OCI-M1 (cell line): ENCODE measurements around the gene R3HDM4.

Experiments used
- DNase-seq: peaks from one replicate; lab custom pipeline; 2025; lab: John Stamatoyannopoulos, UW

Gene R3HDM4

DNA sequence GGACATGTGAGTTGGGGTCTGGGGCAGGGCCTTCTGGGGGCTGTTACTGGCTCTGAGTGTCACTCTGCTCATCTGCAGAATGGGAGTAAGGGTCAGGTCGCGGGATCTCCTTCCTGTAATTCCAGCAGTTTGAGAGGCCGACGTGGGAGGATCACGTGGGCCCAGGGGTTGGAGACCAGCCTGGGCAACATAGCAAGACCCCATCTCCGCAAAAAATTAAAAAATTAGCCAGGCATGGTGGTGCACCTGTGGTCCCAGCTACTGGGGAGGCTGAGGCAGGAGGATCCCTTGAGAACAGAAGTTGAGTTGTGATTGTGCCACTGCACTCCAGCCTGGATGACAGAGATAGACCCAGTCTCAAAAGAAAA, 16.9 kb upstream of the R3HDM4 start:
- no peak for DNase-seq

DNA sequence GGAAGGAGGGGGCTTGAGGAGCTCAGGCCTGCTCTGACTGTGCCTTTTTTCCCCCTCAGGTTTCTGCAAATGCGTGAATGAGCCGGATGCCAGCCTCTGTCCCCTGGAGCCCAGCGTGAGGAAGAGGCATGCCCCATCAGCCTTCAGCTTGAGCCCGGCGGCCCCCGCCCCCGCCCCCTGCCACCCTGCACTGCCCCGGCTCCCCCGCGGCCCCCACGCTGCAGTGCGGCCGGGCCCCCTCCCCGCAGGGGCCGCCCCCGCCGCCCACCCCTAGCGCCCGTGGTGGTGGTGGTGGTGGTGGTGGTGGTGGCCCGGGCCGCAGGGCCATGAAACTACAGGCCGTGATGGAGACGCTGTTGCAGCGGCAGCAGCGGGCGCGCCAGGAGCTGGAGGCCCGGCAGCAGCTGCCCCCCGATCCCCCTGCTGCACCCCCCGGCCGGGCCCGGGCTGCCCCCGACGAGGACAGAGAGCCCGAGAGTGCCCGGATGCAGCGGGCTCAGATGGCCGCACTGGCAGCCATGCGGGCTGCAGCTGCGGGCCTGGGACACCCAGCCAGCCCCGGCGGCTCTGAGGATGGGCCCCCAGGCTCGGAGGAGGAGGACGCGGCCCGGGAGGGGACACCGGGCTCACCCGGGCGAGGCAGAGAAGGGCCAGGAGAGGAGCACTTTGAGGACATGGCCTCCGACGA, 16.3 kb upstream of the R3HDM4 start:
- DNase-seq: no peak

DNA sequence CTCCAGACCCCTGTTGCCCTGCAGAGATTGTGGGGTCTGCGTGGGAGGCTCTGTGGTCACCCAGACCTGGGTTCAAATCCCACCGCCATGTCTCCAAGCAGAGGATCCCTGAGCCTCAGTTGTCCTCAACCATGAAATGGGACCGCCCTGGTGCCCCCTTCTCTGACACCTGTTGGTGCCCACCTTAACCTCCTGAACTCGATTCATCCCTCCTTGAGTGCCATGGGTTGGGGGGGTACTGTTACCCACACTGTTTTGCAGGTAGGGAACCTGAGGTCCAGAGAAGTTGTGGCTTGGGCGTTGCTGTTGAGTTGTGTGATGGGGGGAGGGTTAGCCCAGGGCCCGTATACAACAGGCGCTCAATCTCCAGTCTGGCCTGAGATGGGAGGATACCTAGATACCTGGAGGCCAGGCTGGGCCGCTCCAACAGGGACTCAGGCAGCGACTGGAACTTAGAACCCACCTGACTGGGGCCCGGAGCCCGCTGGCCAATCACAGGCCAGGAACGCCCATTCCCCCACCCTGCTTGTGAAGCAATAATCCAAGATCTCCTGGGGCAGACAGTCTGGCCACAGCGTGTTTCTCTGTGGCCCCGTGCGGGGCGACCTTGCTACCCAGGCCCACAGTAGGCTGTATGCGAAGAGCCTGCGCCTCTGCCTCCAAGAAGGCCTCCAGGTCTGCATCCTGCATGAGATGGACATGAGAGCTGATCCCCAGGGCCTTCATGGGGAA, 15.6 kb upstream of the R3HDM4 start:
- DNase-seq: no peak

DNA sequence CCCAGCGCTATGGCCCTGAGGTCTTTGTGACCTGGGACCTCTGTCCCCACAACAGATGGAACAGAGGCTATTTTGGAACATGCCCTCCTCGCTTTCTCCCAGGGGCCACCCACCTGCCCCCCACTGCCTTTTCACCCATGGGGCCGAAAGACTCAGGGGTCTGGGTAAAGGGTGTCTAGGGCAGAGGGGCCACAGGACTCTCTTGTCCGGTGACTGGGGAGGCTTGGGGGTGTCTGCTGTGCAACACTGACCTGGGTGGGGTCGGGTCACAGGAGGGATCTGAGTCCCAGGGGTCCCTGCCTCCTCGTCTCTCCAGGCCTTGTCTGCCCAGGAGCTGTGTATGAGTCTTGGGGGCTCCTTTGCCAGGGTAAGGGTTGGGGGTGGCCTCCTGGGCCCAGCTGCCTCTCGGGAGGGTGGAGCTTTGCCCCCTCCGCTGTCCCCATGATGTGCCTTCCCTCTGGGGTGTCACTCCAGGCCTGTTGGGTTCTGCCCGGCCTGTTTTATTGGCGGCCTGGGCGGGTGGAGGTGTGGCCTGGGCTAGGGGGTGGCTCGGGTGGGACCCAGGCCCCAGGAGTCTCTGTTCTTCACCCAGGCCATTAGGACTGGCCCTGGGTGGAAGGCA, 14.9 kb upstream of the R3HDM4 start:
- no peak for DNase-seq

DNA sequence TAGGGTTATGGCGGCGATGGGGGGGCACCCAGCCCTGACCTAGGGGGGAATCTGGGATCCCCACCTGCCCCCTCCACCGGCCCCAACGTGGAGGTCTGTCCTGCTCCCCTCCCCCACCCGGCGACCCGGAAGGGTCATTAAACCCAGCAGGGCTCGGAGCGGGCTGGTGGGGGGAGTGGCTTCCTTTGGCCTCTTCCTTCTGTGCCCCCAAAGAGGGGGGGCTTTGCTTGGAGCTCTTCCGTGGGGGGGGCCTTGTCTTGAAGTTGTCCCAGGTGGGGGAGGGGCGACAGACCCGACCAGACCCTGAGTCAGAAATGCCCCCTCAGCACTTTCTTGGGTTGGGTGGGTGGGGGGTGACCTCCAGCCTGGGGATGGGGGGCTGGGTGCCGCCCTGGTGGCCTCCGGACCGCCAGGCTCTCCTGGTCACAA, 14.3 kb upstream of the R3HDM4 start:
- peak; percentile 21 for DNase-seq

DNA sequence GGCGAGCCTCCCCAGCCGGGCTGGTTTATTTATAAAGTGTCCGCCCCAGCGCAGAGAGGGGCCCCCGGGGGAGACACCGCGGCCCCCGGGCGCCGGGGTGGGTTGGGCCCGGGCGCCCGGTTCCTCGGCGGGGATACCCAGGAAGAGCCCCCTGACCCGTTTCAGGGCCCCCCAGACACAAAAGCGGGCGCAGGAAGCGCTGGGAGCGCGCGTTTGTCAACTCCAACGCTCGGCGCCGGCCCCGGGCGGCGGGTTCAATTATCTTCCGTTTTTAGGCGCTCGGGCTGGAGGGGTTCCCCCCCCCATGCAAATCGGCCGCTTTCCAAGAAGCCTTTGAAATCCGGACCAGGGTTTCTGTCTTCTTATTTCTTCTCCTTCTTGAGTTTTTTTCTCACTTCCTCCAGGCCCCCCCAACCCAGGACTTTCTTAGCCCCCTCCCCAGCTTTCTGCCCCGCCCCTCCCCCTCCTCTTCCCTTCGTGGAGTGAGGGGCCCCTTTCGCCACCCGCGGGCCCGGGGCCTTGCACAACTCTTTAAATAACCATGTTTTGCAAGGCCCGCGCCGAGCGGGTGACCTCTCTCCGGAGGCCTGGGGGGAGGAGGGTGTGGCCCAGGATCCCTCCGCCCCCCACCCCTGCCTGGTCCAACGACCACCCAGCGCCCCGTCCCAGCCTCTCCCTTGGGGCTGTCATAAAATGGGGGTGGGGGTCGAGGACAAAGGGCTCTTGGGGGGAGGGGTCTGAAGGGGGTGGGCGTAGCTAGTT, 13.8 kb upstream of the R3HDM4 start:
- peak; percentile 61 for DNase-seq

DNA sequence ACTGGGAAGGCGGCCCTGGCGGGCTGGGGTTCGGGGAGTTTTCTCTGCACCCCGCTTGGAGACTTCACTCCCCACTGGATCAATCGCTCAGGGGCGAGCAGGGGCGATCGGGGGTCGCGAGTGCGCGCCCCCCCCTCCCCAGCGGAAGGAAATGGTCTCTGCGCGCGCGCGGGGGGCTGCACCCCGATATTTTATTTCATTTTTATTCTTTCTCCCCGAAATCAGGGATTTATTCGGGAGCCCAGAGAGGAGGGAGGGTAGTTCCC, 13.2 kb upstream of the R3HDM4 start:
- DNase-seq: no peak

DNA sequence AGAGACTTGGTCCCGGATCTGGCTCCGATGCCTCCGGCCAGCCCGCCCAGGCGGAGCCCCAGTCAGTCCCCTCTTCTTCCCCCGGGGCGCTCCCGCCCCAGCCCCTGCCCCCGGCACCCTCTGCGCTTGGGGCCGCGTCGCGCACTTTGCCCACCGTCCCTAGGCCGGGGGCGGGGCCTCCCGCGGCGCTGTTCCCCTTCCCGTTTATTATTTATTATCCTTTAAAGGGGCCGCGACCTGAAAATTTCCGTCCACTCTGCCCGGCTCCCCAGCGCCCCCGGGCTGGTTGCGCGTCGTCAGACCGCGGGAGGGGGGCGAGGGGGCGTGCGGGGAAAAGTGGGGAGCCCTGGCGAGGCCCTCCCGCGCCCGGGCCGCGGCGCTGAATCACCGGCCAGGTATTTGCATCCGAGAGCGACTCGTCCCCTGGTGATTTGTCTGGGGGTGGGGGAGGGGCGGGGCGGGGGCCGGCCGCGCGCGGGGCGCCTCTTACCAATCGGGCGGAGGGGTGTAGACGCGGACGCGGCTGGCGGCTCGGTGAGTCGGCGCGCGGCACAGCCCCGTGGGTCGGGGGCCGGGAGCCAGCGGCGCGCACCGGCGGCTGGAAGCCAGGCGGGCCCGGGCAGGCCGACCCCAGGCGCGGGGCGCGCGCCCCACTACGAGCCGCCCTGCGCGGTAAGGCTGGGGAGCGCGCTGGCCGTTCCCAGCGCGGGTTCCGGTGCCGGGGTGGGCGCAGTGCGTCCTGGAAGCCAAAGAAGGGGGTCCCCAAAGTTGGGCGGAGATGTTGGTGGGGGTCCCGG, 12.7 kb upstream of the R3HDM4 start, which contains the start of gene ARID3A:
Gene ARID3A, plus strand, starts transcription at position 510 of the 797 bp plus-strand sequence. CDS start 3,494 bp downstream, outside the sequence.
- DNase-seq: peak; percentile 84

DNA sequence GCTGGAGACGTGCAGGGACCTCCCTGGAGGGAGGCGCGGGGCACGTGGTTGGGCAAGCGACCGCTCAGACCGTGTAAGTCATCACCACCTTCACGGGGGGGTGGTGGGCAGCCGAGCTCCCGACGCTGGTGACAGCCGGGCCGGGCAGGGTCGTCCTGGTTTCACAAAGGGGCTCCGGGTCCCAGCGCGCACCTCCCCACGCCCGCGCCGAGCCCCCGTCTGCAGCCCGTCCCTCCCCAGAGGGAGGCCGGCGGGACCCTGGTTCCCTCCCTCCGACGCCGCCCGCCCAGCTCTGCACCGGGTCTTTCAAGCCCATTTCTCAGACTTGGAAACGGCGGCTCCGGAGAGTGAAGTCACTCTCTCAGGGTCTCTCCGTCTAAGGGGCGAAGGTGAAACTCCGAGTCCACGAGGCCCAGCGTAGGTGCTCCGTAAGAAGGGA, 12.1 kb upstream of the R3HDM4 start:
- peak; percentile 64 for DNase-seq

DNA sequence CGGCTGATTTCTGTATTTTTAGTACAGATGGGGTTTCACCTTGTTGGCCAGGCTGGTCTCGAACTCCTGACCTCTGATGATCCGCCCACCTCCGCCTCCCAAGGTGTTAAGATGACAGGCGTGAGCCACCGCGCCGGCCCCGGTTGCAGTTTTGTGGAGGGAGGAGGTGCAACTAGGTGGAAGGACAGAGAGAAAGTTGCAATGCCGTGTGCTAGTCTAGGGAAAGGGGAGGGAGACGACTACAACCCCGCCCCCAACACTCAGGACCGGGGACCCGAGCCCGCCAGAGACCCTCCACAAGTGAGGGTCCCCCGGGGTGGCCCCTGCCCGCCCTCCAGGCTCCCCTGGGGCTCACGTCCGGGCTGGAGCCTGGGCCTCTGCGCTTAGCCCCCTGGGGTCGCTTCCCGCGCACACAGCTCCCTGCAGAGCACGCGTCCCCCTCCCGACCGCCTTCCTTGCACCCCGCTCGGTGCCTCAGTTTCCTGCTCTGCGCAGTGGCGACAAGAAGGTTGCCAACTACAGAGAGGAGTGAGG, 11.6 kb upstream of the R3HDM4 start:
- DNase-seq: peak; percentile 17

DNA sequence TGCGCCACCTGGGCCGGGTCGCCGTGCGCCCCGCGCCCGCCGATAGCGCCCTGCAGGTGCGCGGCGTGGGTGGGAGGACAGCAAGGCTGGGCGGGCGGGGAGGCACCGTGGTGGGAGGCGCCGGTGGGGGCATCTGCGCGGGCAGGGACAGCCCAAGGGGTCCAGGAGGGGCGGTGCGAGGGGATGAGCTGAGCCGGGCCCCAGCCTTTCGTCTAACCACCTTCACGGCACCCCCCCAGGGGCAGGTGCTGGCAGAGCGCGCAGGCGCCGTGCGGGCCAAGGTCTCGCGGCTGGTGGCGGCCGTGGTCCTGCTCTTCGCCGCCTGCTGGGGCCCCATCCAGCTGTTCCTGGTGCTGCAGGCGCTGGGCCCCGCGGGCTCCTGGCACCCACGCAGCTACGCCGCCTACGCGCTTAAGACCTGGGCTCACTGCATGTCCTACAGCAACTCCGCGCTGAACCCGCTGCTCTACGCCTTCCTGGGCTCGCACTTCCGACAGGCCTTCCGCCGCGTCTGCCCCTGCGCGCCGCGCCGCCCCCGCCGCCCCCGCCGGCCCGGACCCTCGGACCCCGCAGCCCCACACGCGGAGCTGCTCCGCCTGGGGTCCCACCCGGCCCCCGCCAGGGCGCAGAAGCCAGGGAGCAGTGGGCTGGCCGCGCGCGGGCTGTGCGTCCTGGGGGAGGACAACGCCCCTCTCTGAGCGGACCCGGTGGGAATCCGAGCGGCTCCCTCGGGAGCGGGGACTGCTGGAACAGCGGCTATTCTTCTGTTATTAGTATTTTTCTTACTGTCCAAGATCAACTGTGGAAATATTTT, 7.2 kb upstream of the R3HDM4 start:
- no peak for DNase-seq

DNA sequence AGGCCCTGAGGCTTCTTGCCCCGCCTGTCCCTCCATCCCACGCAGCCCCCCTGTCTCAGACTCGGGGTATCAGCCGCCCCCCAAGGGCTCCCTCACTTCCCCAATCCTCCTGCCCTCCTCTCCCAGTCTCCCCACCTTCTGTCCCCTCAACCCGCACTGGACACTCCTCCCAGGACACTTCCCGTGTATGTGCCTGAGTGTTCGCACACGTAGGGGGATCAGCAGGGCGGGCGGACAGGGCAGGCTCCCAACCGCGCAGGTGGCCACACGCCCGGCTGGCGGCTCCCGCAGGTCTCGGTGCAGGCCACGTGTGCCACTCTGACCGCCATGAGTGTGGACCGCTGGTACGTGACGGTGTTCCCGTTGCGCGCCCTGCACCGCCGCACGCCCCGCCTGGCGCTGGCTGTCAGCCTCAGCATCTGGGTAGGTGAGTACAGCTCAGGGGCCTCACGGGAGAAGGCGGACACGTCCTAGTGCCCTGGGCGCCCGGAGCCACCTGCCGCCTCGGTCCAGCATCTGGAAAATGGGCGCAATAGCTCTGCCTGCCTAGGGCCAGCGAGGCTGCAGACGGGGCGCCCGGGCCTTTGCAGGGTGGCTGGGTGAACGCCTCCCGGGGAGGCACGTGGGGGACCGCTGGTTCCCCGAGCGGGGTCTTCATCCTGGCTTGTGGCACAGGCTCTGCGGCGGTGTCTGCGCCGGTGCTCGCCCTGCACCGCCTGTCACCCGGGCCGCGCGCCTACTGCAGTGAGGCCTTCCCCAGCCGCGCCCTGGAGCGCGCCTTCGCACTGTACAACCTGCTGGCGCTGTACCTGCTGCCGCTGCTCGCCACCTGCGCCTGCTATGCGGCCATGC, 6.4 kb upstream of the R3HDM4 start:
- DNase-seq: no peak

DNA sequence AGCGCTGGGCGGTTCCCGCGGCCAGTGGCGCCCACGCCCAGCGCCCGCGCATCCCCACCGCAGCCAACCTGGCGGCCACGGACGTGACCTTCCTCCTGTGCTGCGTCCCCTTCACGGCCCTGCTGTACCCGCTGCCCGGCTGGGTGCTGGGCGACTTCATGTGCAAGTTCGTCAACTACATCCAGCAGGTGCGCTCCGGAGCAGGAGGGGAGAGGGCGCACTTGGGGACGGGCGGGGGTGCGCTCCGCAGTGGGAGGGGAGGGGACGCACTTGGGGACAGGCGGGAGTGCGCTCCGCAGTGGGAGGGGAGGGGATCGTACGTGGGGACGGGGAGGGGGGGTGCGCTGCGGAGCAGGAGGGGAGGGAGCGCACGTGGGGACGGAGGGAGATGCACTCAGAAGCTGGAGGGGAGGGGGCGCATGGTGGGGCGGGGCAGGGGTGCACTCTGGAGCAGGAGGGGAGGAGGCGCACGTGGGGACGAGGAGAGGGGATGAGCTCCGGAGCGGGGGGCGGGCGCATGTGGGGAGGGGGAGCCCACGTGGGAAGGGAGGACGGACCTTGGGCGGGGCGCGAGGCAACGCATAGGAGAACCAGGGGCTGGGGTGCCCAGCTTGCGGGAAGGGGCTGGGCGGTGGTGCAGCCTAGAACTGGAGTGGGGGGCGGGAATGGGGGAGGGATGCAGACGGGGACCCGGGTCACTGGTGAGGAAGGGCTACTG, 5.6 kb upstream of the R3HDM4 start:
- DNase-seq: no peak

DNA sequence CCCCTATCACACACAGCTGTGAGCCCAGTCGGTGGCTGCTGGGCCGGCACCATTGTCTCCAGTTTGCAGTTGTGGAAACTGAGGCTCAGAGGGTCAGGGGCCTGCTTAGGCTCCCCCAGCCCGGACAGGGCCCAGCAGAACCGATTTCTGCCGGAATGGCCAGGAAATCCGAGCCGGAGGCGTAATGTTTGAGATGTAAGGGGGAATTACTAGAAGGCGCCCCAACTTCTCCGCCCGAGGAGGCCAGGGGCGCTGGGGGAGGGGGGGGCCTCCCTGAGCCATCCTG, 5.1 kb upstream of the R3HDM4 start:
- no peak for DNase-seq

DNA sequence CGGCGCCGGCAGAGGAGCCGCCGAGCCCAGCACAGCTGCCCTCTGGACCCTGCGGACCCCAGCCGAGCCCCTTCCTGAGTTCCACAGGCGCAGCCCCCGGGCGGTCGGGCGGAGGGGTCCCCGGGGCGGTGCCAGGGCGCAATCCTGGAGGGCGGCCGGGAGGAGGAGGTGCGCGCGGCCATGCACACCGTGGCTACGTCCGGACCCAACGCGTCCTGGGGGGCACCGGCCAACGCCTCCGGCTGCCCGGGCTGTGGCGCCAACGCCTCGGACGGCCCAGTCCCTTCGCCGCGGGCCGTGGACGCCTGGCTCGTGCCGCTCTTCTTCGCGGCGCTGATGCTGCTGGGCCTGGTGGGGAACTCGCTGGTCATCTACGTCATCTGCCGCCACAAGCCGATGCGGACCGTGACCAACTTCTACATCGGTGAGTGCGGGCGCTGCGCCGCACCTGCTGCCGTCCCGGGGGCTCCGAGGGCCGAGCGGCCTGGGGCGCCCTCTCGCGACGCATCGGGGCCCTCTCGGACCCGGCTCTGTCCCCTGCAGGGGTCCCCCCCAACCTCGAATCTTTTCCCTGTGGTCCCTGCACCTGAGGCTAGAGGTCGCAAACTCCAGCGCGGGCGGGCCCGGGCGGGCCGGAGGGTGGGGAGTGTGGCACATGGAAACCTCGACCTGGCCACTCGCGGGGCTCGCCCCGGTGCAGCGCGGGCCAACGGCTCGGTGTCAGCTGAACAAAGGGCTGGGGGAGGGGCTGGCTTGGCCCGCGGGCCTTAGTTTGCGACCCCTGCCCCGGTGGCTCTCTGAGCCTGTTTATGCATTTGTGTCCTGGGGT, 4.5 kb upstream of the R3HDM4 start, which contains the start of gene KISS1R:
Gene KISS1R, plus strand, starts transcription at position 11 of the 829 bp plus-strand sequence. Its CDS starts 170 bp downstream, at position 181.
- DNase-seq: peak; percentile 57

DNA sequence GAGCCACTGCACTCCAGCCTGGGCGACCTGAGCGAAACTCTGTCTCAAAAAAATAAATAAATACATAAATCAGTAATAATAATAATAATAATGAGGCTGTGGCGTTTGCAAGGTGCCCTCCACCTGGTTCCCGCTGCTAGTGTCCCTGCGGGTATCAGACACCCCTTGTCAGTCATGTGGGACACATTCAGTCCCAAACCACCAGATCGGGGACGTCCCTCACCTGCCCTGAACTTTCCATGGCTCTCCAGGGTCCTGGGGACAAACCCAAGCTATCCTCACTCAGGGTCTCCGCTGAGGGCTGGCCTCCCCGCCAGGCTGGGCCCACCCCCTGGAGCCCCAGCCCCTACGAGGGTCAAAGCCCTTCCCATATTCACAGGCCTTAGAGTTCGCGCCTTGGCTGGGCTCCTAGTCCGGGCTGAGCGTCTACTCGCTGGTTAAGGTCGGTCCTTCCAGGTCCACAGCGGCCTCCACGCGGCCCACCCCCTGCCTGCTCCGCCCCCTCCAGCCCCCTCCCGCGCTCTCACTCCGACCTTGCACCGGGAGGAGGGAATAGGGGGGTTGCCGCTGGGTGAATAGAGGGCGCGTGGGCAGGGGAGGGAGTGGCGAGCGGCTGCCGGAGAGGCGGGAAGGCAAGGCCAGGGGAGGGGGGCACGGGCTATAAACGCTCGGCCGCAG, 3.8 kb upstream of the R3HDM4 start:
- peak; percentile 20 for DNase-seq
